ENCODE results near the gene FUT9. TPM values are rescaled to one million over a fixed set of nuclear protein-coding genes. Genes with fewer than 3 reads are reported as not detected.
A peak's percentile ranks its signal among the peaks of the same experiment; 100 is the strongest.

The FUT9 gene
- total RNA-seq, 5 donors from 2014 or later (not counting 1 experiment from before 2014, with no cell fraction given): not detected

DNA sequence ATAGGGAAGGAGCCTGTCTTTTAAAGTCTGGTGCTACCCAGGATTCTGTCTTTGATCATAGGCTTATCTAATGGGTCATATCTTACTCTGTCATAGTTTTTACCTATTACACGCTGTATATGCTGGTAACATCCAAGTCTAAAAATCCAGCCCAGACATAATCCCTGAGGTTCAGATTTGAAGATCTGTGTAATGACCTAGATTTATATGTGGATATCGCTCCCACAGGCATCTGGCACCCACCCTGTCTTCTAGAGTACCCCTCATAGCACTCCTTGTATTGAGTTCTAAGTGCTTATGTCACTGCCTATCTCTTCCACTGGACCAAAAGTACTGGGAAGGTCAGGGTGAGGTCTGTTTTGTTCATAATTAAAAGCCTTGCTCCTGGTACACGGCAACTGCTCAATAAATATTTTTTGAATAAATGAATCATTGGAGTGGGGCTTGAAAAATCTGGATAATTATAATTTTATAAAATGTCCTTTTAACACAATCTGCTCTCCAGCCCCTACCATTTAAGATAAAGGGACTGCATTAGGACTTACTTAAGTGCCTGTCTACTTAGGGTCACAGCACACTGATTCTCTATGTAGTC, 136.4 kb downstream of the FUT9 start:
- H3K27me3 ChIP-seq (replicated peaks in 1 of 2; ENCODE audit: control insufficient read depth in 2 of 2, extremely low read depth in 1 of 2, insufficient read depth in 2 of 2, low read length in 1 of 2): no peaks in the 10 kb centered on the region
- no peak for DNase-seq
- no peaks in the 10 kb centered on the region for H3K9me3 ChIP-seq
- WGBS (ENCODE audit: insufficient coverage): no CpG with 5 or more reads among the region's 3 CpGs
- H3K4me1 Mint-ChIP-seq: peaks cover 0 to 8% (median 6%) of the 10 kb centered on the region in 3 donors
- ChIA-PET CTCF (no interaction called here), POLR2A (no interaction called here)
- no peak overlapping the region for H3K4me3 Mint-ChIP-seq
- no peaks in the 10 kb centered on the region for H3K4me1 ChIP-seq (ENCODE audit: control insufficient read depth in 1 of 2, extremely low read depth in 1 of 2, insufficient read depth in 2 of 2, low read length in 2 of 2)
- H3K4me3 ChIP-seq (ENCODE audit: control insufficient read depth in 1 of 2, extremely low read depth in 1 of 2, low read length in 1 of 2): no peak overlapping the region
- no peak overlapping the region for H3K27ac Mint-ChIP-seq
- H3K27ac ChIP-seq (ENCODE audit: low read length): no peak overlapping the region
- H3K27me3 Mint-ChIP-seq: peaks cover 0 to 3% of the 10 kb centered on the region in 2 donors
- H3K9me3 Mint-ChIP-seq: no peaks in the 10 kb centered on the region
- no peaks in the 10 kb centered on the region for H3K36me3 ChIP-seq (ENCODE audit: control insufficient read depth in 2 of 2, extremely low read depth in 1 of 2, insufficient read depth in 1 of 2, low read length in 1 of 2)
- H3K36me3 Mint-ChIP-seq: no peaks in the 10 kb centered on the region
- no peak for ATAC-seq (replicated peaks in 1 of 4)

- Mint-ChIP-seq H3K36me3 (no peaks in the 10 kb centered on the region), H3K4me3 (no peak overlapping the region), H3K27me3 (peaks cover 0 to 3% of the 10 kb centered on the region in 2 donors), H3K9me3 (no peaks in the 10 kb centered on the region), H3K4me1 (peaks cover 0 to 11% (median 8%) of the 10 kb centered on the region in 3 donors), H3K27ac (no peak overlapping the region)
- Histone ChIP-seq H3K27ac (ENCODE audit: low read length) (no peak overlapping the region), H3K9me3 (no peaks in the 10 kb centered on the region), H3K27me3 (replicated peaks in 1 of 2; ENCODE audit: control insufficient read depth in 2 of 2, extremely low read depth in 1 of 2, insufficient read depth in 2 of 2, low read length in 1 of 2) (no peaks in the 10 kb centered on the region), H3K4me3 (ENCODE audit: control insufficient read depth in 1 of 2, extremely low read depth in 1 of 2, low read length in 1 of 2) (no peak overlapping the region), H3K36me3 (ENCODE audit: control insufficient read depth in 2 of 2, extremely low read depth in 1 of 2, insufficient read depth in 1 of 2, low read length in 1 of 2) (no peaks in the 10 kb centered on the region), H3K4me1 (ENCODE audit: control insufficient read depth in 1 of 2, extremely low read depth in 1 of 2, insufficient read depth in 2 of 2, low read length in 2 of 2) (no peaks in the 10 kb centered on the region)
- ChIA-PET POLR2A (no interaction called here), CTCF (no interaction called here)
- DNase-seq: no peak
- ATAC-seq (replicated peaks in 1 of 4): no peak
Observed at GRCh38 chr6:96153775-96154174, 138.0 kb downstream of the FUT9 start.

- Histone ChIP-seq H3K4me1 (ENCODE audit: control insufficient read depth in 1 of 2, extremely low read depth in 1 of 2, insufficient read depth in 2 of 2, low read length in 2 of 2) (no peaks in the 10 kb centered on the region), H3K36me3 (ENCODE audit: control insufficient read depth in 2 of 2, extremely low read depth in 1 of 2, insufficient read depth in 1 of 2, low read length in 1 of 2) (no peaks in the 10 kb centered on the region), H3K27ac (ENCODE audit: low read length) (no peak overlapping the region), H3K4me3 (ENCODE audit: control insufficient read depth in 1 of 2, extremely low read depth in 1 of 2, low read length in 1 of 2) (no peak overlapping the region), H3K9me3 (no peaks in the 10 kb centered on the region), H3K27me3 (replicated peaks in 1 of 2; ENCODE audit: control insufficient read depth in 2 of 2, extremely low read depth in 1 of 2, insufficient read depth in 2 of 2, low read length in 1 of 2) (no peaks in the 10 kb centered on the region)
- DNase-seq (no peak), ATAC-seq (replicated peaks in 1 of 4) (no peak)
- CTCF ChIA-PET: no interaction called here
- POLR2A ChIA-PET: no interaction called here
- no peak overlapping the region for H3K27ac Mint-ChIP-seq
- H3K4me3 Mint-ChIP-seq: peak overlapping the region in 1 of 3 donors; percentile 5
- peaks cover 0 to 11% (median 8%) of the 10 kb centered on the region in 3 donors for H3K4me1 Mint-ChIP-seq
- no peaks in the 10 kb centered on the region for H3K9me3 Mint-ChIP-seq
- no peaks in the 10 kb centered on the region for H3K27me3 Mint-ChIP-seq
- H3K36me3 Mint-ChIP-seq: no peaks in the 10 kb centered on the region
- 71% methylated on average over 1 of the region's 4 CpGs for WGBS (ENCODE audit: insufficient coverage)
Observed at GRCh38 chr6:96156425-96156824, 140.7 kb downstream of the FUT9 start.

- DNase-seq: peak in 1 of 35 experiments; percentile 1
- ATAC-seq (replicated peaks in 1 of 4): no peak
- no peaks in the 10 kb centered on the region for H3K36me3 Mint-ChIP-seq
- WGBS (ENCODE audit: insufficient coverage): no CpG with 5 or more reads among the region's 3 CpGs
- no peaks in the 10 kb centered on the region for H3K27me3 Mint-ChIP-seq
- no peak overlapping the region for H3K27ac ChIP-seq (ENCODE audit: low read length)
- H3K4me3 ChIP-seq (ENCODE audit: control insufficient read depth in 1 of 2, extremely low read depth in 1 of 2, low read length in 1 of 2): no peak overlapping the region
- no peaks in the 10 kb centered on the region for H3K36me3 ChIP-seq (ENCODE audit: control insufficient read depth in 2 of 2, extremely low read depth in 1 of 2, insufficient read depth in 1 of 2, low read length in 1 of 2)
- H3K9me3 ChIP-seq: no peaks in the 10 kb centered on the region
- H3K4me3 Mint-ChIP-seq: peak overlapping the region in 2 of 3 donors; percentile 5 to 21
- H3K9me3 Mint-ChIP-seq: no peaks in the 10 kb centered on the region
- no peaks in the 10 kb centered on the region for H3K4me1 ChIP-seq (ENCODE audit: control insufficient read depth in 1 of 2, extremely low read depth in 1 of 2, insufficient read depth in 2 of 2, low read length in 2 of 2)
- peaks cover 0 to 11% (median 8%) of the 10 kb centered on the region in 3 donors for H3K4me1 Mint-ChIP-seq
- CTCF ChIA-PET: no interaction called here
- POLR2A ChIA-PET: no interaction called here
- no peak overlapping the region for H3K27ac Mint-ChIP-seq
- H3K27me3 ChIP-seq (replicated peaks in 1 of 2; ENCODE audit: control insufficient read depth in 2 of 2, extremely low read depth in 1 of 2, insufficient read depth in 2 of 2, low read length in 1 of 2): no peaks in the 10 kb centered on the region
Observed at GRCh38 chr6:96157018-96157565, 141.3 kb downstream of the FUT9 start.

- no peaks in the 10 kb centered on the region for H3K36me3 Mint-ChIP-seq
- peaks cover 0 to 2% (median 0%) of the 10 kb centered on the region in 3 donors for H3K4me1 Mint-ChIP-seq
- Histone ChIP-seq H3K4me1 (ENCODE audit: control insufficient read depth in 1 of 2, extremely low read depth in 1 of 2, insufficient read depth in 2 of 2, low read length in 2 of 2) (no peaks in the 10 kb centered on the region), H3K4me3 (ENCODE audit: control insufficient read depth in 1 of 2, extremely low read depth in 1 of 2, low read length in 1 of 2) (no peak overlapping the region), H3K9me3 (no peaks in the 10 kb centered on the region), H3K27me3 (replicated peaks in 1 of 2; ENCODE audit: control insufficient read depth in 2 of 2, extremely low read depth in 1 of 2, insufficient read depth in 2 of 2, low read length in 1 of 2) (no peaks in the 10 kb centered on the region), H3K27ac (ENCODE audit: low read length) (no peak overlapping the region), H3K36me3 (ENCODE audit: control insufficient read depth in 2 of 2, extremely low read depth in 1 of 2, insufficient read depth in 1 of 2, low read length in 1 of 2) (no peaks in the 10 kb centered on the region)
- no CpG with 5 or more reads among the region's 2 CpGs for WGBS (ENCODE audit: insufficient coverage)
- ChIA-PET POLR2A (interaction anchor here (0.7 kb wide), 2 partner anchors 12 to 143 kb away, joined by 4 to 9 read pairs; no protein-coding TSS in a partner anchor), CTCF (no interaction called here)
- H3K27ac Mint-ChIP-seq: no peak overlapping the region
- H3K9me3 Mint-ChIP-seq: peaks cover 0 to 5% (median 0%) of the 10 kb centered on the region in 3 donors
- no peak for DNase-seq
- ATAC-seq (replicated peaks in 1 of 4): no peak
- peaks cover 0 to 1% of the 10 kb centered on the region in 2 donors for H3K27me3 Mint-ChIP-seq
- H3K4me3 Mint-ChIP-seq: no peak overlapping the region
Observed at GRCh38 chr6:96162711-96163120, 146.9 kb downstream of the FUT9 start.

DNA sequence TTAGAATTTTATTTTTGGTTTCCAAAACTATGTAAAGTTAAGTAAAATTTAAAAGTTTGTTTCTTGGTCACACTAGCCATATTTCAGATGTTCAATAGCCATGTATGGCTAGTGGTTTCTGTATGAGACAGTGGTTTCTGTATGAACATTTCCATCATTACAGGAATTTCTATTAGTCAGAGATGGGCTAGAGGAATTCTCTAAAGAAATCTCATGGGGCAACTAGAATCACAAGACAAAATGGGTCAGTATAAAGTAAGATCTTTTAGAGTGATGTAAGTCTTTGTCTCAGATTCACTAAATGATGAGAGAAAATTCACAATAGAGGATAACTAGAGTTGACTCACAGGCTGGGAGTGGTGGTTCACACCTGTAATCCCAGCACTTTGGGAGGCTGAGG, 149.0 kb downstream of the FUT9 start:
- POLR2A ChIA-PET: no interaction called here
- Mint-ChIP-seq H3K27ac (no peak overlapping the region), H3K4me3 (no peak overlapping the region), H3K27me3 (peaks cover 0 to 1% of the 10 kb centered on the region in 2 donors), H3K4me1 (no peaks in the 10 kb centered on the region), H3K9me3 (peaks cover 0 to 5% (median 0%) of the 10 kb centered on the region in 3 donors), H3K36me3 (no peaks in the 10 kb centered on the region)
- Histone ChIP-seq H3K9me3 (no peaks in the 10 kb centered on the region), H3K36me3 (ENCODE audit: control insufficient read depth in 2 of 2, extremely low read depth in 1 of 2, insufficient read depth in 1 of 2, low read length in 1 of 2) (no peaks in the 10 kb centered on the region), H3K27me3 (replicated peaks in 1 of 2; ENCODE audit: control insufficient read depth in 2 of 2, extremely low read depth in 1 of 2, insufficient read depth in 2 of 2, low read length in 1 of 2) (no peaks in the 10 kb centered on the region), H3K4me1 (ENCODE audit: control insufficient read depth in 1 of 2, extremely low read depth in 1 of 2, insufficient read depth in 2 of 2, low read length in 2 of 2) (no peaks in the 10 kb centered on the region), H3K4me3 (ENCODE audit: control insufficient read depth in 1 of 2, extremely low read depth in 1 of 2, low read length in 1 of 2) (no peak overlapping the region), H3K27ac (ENCODE audit: low read length) (no peak overlapping the region)
- CTCF ChIA-PET: no interaction called here
- ATAC-seq (replicated peaks in 1 of 4): no peak
- no peak for DNase-seq
